GM12878 (cell line): ENCODE results near the gene NKD1. TPM values are rescaled to one million over a fixed set of nuclear protein-coding genes. Genes with fewer than 3 reads are reported as not detected.

Experiments
- BRCA1 ChIP-seq: IDR thresholded peaks from 2 replicates; pipeline ENCODE4 v1.6.1; 2011; ENCODE audit warnings: low read depth, low read length, improper control_type of control experiment
- DPF2 ChIP-seq: fragments of 450-650 bp; IDR thresholded peaks from 2 replicates; pipeline ENCODE4 v1.6.1; 2017; ENCODE audit warnings: mild to moderate bottlenecking
- ETV6 ChIP-seq, 2 experiments: fragments of 450-650 bp in 1 of 2; IDR thresholded peaks in 1 of 2; conservative IDR thresholded peaks in 1 of 2; 2 replicates each; pipeline ENCODE4 v1.6.1; 2014; ENCODE audit warnings: antibody characterized with exemption in 1 of 2, borderline replicate concordance in 1 of 2, low read depth in 1 of 2, mild to moderate bottlenecking in 1 of 2, moderate library complexity in 1 of 2
- HCFC1 ChIP-seq: fragments of 150-350 bp; IDR thresholded peaks from 2 replicates; pipeline ENCODE4 v1.6.1; 2014; ENCODE audit warnings: low read length
- KDM1A ChIP-seq: fragments of 200-600 bp; sonication (generic); IDR thresholded peaks from 2 replicates; pipeline ENCODE4 v1.6.1; 2016; ENCODE audit warnings: borderline replicate concordance
- MYB ChIP-seq: fragments of 150-350 bp; IDR thresholded peaks from 2 replicates; pipeline ENCODE4 v1.6.1; 2014; ENCODE audit warnings: mild to moderate bottlenecking, low read depth, low read length, borderline replicate concordance
- NRF1 ChIP-seq: conservative IDR thresholded peaks from 2 replicates; pipeline ENCODE4 v1.6.1; 2011; ENCODE audit warnings: mild to moderate bottlenecking, low read depth, low read length, improper control_type of control experiment
- SMAD5 ChIP-seq: IDR thresholded peaks from 2 replicates; pipeline ENCODE4 v1.6.1; 2016; ENCODE audit warnings: antibody characterized with exemption, low read depth
- ZNF687 ChIP-seq: fragments of 450-650 bp; IDR thresholded peaks from 2 replicates; pipeline ENCODE4 v1.6.1; 2017; ENCODE audit warnings: mild to moderate bottlenecking, moderate library complexity
- polyA plus RNA-seq, 11 experiments: library from polyadenylated mRNA; depleted of rRNA in 4 of 11; unstranded in 6 of 11; stranded (reverse) in 5 of 11; fragments of >200 nt; fragmentation: Nextera tagmentation in 4 of 11; fragmentation: Illumina TruSeq in 1 of 11; extraction: Ambion mirVana in 4 of 11; extraction: Trizol in 1 of 11; gene quantifications; 1 replicate in 1 of 11; 2 replicates in 10 of 11; pipeline versions ENCODE4 v1.2.1 to v1.2.3, GENCODE V29; 2011 to 2016; ENCODE audit warnings: inconsistent platforms in 2 of 11, missing spikeins in 2 of 11, low read depth in 1 of 11
- total RNA-seq, 4 experiments: library from RNA; depleted of rRNA in 3 of 4; stranded (reverse); fragments of >200 nt in 3 of 4; fragmentation: Illumina TruSeq in 1 of 4; extraction: Trizol in 1 of 4; gene quantifications; 2 replicates each; pipeline versions ENCODE4 v1.2.1 to v1.2.3, GENCODE V29; 2013 to 2021
- TF ChIP-seq, protein P1 (sequence below): fragments of 450-650 bp; formaldehyde crosslinking; IDR thresholded peaks from 2 replicates; pipeline ENCODE4 v1.4.0; 2022; ENCODE audit warnings: mild to moderate bottlenecking, moderate library complexity
- TF ChIP-seq, protein P2 (sequence below): IDR thresholded peaks from 2 replicates; pipeline ENCODE4 v1.6.1; 2012; ENCODE audit warnings: mild to moderate bottlenecking, low read depth, low read length
- TF ChIP-seq, protein P3 (sequence below): fragments of 450-650 bp; IDR thresholded peaks from 2 replicates; pipeline ENCODE4 v1.6.1; 2017; ENCODE audit warnings: mild to moderate bottlenecking, moderate library complexity

The NKD1 gene
- total and polyA plus RNA-seq, 10 of the 15 experiments (the other 5 are each of a cell fraction or from before 2014, with no cell fraction given), result under 0.01 to 0.49 (median 0.04) TPM; not detected in 2

- TF ChIP-seq, protein P1, sequence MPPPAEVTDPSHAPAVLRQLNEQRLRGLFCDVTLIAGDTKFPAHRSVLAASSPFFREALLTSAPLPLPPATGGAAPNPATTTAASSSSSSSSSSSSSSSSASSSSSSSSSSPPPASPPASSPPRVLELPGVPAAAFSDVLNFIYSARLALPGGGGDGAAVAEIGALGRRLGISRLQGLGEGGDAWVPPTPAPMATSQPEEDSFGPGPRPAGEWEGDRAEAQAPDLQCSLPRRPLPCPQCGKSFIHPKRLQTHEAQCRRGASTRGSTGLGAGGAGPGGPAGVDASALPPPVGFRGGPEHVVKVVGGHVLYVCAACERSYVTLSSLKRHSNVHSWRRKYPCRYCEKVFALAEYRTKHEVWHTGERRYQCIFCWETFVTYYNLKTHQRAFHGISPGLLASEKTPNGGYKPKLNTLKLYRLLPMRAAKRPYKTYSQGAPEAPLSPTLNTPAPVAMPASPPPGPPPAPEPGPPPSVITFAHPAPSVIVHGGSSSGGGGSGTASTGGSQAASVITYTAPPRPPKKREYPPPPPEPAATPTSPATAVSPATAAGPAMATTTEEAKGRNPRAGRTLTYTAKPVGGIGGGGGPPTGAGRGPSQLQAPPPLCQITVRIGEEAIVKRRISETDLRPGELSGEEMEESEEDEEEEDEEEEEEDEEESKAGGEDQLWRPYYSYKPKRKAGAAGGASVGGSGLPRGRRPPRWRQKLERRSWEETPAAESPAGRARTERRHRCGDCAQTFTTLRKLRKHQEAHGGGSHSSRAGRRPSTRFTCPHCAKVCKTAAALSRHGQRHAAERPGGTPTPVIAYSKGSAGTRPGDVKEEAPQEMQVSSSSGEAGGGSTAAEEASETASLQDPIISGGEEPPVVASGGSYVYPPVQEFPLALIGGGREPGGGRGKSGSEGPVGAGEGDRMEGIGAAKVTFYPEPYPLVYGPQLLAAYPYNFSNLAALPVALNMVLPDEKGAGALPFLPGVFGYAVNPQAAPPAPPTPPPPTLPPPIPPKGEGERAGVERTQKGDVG (CRISPR knock-in tag), result no peak
- TF ChIP-seq MYB, result peak; percentile 86; the same call in 1 of the 2 replicates
- TF ChIP-seq KDM1A, result no peak
- TF ChIP-seq ETV6 (conservative IDR thresholded peaks at IDR 0.05 in 1 of 2, IDR thresholded peaks at IDR 0.05 in 1 of 2; ENCODE audit: borderline replicate concordance in 1 of 2, low read depth in 1 of 2), result peak in 1 of 2 experiments; percentile 85; a peak in 2 of 4 replicates
- no peak for TF ChIP-seq SMAD5
- peak; percentile 95 for TF ChIP-seq DPF2
- TF ChIP-seq BRCA1, result no peak
- TF ChIP-seq NRF1, result no peak
- peak; percentile 89 for TF ChIP-seq ZNF687
- TF ChIP-seq, protein P2, sequence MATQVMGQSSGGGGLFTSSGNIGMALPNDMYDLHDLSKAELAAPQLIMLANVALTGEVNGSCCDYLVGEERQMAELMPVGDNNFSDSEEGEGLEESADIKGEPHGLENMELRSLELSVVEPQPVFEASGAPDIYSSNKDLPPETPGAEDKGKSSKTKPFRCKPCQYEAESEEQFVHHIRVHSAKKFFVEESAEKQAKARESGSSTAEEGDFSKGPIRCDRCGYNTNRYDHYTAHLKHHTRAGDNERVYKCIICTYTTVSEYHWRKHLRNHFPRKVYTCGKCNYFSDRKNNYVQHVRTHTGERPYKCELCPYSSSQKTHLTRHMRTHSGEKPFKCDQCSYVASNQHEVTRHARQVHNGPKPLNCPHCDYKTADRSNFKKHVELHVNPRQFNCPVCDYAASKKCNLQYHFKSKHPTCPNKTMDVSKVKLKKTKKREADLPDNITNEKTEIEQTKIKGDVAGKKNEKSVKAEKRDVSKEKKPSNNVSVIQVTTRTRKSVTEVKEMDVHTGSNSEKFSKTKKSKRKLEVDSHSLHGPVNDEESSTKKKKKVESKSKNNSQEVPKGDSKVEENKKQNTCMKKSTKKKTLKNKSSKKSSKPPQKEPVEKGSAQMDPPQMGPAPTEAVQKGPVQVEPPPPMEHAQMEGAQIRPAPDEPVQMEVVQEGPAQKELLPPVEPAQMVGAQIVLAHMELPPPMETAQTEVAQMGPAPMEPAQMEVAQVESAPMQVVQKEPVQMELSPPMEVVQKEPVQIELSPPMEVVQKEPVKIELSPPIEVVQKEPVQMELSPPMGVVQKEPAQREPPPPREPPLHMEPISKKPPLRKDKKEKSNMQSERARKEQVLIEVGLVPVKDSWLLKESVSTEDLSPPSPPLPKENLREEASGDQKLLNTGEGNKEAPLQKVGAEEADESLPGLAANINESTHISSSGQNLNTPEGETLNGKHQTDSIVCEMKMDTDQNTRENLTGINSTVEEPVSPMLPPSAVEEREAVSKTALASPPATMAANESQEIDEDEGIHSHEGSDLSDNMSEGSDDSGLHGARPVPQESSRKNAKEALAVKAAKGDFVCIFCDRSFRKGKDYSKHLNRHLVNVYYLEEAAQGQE, result no peak
- no peak for TF ChIP-seq HCFC1
- TF ChIP-seq, protein P3, sequence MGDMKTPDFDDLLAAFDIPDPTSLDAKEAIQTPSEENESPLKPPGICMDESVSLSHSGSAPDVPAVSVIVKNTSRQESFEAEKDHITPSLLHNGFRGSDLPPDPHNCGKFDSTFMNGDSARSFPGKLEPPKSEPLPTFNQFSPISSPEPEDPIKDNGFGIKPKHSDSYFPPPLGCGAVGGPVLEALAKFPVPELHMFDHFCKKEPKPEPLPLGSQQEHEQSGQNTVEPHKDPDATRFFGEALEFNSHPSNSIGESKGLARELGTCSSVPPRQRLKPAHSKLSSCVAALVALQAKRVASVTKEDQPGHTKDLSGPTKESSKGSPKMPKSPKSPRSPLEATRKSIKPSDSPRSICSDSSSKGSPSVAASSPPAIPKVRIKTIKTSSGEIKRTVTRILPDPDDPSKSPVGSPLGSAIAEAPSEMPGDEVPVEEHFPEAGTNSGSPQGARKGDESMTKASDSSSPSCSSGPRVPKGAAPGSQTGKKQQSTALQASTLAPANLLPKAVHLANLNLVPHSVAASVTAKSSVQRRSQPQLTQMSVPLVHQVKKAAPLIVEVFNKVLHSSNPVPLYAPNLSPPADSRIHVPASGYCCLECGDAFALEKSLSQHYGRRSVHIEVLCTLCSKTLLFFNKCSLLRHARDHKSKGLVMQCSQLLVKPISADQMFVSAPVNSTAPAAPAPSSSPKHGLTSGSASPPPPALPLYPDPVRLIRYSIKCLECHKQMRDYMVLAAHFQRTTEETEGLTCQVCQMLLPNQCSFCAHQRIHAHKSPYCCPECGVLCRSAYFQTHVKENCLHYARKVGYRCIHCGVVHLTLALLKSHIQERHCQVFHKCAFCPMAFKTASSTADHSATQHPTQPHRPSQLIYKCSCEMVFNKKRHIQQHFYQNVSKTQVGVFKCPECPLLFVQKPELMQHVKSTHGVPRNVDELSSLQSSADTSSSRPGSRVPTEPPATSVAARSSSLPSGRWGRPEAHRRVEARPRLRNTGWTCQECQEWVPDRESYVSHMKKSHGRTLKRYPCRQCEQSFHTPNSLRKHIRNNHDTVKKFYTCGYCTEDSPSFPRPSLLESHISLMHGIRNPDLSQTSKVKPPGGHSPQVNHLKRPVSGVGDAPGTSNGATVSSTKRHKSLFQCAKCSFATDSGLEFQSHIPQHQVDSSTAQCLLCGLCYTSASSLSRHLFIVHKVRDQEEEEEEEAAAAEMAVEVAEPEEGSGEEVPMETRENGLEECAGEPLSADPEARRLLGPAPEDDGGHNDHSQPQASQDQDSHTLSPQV, result peak; percentile 89
Observed at GRCh38 chr16:50683689-50684374, 135.6 kb downstream of the NKD1 start (continued).
